HG03064 (cell line): ENCODE data around the gene REEP2.
A peak's percentile ranks its signal among the peaks of the same experiment; 100 is the strongest.

ENCODE experiments used
- ATAC-seq: cut with Tn5 transposase; IDR thresholded peaks from one replicate; pipeline ENCODE4 v1.9.1; 2021; ENCODE audit warnings: low read depth; ENCODE audit not compliant: unreplicated experiment

Gene REEP2

DNA sequence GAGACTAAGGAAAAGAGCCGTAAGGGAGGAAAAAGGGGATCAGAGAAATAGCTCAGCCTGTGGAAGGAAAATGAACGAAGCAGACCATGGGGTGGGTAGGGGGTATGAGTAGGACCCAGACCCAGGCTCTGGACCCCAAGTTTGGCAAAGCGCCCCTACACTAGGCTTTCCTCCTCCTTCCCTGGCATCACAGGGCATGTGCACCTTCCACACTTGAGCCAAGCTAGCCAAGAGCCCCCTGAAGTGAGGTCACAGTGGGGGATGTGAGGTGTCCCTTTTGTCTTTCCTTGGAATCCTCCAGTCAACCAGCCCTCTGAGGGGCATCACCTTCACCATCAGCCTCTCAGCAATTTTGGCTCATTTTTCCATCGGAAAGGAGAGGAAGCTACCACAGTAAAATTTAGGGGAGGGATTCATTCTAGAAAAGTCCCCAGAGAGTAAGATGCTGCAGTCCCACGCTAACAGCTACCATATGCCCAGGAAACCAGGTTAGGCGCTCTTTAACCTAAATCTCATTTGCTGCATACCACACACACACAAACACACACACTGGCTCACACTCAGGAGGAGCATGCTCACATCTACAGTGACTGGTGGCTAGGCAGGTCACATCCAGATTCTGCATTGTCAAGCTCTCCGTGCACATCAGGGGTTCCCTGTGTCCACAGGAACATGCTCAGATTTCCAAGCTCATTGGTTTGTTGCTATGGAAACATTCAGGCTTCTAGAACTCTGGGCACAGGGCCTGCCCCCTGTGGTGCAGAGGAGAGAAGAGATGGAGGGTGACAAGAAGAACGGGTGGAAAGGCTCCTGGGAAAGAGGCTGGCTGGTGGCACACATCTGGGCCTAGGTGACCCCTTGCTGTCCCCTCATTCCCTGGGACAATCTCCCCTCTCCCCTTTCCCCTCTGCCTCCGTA is 9.9 kb downstream of the REEP2 start:
- ATAC-seq: no peak

DNA sequence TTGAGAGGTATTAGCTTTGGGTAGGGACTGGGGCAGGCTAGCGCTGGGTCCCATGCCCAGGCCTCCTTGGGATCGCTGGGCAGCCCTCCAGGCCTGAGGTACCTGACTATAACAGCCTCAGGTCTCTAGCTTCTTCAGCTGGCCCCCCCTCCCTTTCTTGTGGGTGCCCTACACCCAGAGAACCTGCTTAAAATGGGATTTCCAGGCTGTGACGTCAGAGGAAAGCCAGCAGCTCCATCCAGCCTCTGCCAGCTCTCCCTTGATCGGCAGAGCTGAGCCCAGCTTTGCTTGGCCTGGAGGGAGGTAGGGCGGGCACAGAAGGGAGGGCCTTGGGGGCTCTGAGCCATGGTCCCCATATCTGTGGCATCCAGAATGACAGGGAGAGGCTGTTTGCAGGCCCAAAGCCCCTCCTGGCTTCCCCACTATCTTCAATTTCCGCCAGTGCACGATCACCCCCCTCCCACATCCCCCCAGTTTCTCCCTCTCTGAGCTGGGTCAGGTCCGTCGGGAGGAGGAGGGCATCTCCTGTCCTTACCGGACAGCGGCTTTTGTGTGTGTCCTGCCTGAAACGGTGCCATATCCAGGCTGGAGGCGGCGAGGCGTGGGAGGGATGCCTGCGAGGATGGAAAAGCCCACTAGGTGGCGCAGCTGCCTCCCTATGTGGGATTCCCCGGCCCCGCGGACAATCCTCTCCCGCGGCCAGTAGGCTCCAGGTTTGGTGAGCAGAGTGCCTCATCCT is 10.8 kb downstream of the REEP2 start:
- no peak for ATAC-seq

DNA sequence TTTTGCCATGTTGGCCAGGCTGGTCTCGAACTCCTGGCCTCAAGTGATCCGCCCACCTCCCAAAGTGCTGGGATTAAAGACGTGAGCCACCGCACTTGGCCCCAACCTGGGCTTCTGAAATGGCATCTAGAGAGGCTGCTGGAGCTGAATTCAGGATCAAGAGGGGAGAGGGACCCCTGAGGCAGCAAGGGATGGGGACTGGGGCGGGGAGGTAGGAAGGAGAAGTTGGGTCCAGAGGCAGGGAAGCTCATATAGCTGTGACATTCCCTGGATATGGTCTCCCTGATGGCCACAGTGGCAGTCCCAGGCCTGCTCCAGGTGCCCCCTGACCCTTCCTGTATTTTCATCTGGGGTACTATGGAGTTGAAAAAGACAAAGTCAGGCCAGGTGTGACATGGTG is 12.1 kb downstream of the REEP2 start:
- ATAC-seq: no peak

DNA sequence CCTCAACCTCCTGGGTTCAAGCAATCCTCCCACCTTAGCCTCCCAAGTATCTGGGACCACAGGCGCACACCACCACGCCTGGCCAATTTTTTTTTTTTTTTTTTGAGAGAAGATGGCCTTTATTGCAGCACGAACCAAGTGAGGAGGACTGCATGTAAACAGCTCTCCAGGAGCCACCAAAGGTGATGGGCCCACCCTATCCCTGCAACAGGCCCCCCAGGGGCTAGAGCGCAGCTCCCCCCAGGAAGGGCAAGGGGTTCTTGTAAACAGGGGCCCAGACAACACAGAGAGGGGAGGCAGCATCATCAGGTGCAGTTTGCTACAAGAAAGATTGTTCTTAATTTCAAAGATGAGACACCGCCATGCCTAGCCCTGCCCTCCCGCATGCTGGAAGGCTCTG is 13.9 kb downstream of the REEP2 start:
- ATAC-seq: no peak

DNA sequence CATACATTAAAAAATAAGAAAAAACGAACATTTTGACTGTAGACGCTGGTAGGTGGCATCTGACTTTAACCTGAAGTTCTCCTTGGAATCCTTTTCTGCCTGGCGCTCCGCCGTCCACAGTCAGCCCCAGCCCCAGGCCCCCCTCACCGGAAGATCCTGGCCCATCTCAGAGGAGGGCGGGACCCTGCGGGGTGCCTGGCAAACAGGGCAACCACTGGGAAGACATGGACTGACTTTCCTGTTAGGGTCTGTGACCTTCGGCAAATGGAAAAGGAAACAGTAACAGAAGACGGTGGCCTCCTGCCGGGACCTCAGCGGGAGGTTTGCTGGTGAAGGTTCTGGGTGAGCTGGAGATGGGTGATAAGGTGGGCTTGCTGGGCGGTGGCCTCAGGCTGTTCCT is 14.7 kb downstream of the REEP2 start:
- no peak for ATAC-seq

DNA sequence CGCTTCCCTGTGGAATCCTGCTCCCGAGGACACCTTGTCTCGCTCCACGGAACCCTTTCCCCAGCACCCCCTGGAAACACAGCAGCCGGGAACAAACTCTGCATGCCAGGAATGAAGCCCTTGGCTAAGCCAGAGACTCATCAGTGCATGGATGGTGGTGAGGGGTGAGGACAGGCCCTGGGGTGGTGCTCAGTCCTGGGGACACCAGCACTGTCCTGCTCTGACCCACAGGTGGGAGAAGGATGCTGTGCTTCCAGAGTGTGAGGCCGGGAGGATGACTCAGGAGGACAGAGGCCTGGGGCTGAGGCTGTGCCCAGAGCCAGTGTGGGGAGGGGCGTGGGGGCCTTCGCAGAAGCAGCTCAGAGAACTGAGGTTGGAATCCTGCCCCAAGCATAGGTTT is 15.3 kb downstream of the REEP2 start:
- ATAC-seq: no peak

DNA sequence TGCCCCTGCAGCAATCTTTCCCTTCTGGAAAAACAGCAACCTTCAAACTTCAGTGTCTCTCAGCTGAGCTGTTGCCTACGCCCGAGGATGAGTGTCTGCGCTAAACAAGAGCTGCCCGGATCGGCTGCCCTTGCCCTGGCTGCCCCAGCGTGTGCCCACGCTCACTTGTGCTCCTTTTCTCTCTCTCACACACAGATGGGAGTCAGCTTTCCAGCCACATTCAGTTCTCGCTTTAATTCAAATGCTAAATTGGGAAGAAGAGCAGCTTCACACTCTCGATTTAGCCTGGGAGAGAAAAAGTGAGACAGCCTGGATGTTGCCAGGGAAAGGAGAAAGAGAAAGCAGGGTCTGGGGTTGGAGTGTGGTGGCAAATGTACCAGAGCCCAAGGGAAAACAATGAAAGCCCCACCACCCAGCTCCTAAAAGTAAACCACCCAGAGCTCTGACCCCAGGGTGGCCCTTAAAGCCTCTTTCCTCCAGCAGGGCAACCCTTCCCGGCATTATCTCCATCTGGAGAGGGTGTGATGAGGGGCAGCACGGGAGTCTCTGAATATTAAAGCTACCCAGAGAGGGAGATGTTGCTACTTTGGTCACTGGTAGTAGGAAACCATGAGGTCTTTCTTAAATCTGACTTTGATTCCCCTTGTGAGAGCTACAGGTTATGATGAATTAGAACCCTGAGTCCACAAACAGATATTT is 16.5 kb downstream of the REEP2 start:
- no peak for ATAC-seq

DNA sequence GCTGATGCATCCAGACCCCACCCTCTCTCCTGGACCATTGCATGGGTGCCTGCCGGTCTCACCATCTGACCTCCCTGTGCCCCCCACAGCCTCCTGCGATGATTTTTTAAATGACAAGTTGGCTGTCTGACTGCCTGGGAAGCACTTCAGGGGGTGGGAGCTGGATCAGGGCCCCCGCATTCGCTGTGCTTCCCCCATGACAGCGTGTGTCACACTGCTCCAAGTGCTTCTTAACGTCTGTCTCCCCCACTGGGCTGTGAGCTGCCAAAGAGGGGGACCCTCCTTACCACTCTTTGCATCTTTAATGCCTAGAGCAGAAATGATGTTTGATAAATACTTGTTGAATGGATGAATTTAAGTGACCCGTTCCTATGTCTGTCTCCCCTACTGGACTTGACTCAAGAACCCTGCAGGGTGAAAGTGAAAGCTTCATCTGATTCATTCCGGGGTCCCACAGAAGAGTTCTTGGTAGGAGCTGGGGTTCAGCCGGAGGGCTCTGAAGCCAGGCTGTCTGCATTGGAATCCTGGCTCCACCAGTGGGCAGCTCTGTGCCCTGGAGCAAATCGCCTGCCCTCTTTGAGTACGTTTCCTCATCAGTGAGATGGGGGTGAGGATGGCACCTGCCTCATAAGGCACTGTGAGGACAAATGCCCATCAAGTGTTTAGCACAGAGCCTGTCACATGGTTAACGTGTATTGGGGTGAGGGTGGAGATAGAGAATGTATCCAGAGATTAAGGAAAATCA is 18.8 kb downstream of the REEP2 start:
- no peak for ATAC-seq

DNA sequence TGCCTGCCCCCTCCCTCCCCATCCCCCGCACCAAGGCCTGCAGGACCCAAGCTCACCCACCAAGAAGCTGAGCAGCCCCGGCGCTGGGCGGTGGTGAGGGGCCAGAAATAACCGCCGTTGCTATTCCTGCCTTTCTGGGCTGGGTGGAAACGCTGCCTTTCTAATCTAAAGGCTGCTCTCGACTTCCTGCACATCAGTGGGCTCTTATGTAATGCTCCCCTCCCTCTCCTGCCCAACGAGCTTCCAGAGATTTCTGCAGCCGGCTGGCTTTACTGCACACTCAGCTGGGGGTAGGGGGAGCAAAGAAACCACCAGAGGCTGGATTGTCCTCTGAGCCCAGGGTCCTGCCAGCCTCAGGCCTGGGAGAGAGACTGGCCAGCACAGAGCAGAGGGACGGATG is 19.5 kb downstream of the REEP2 start:
- no peak for ATAC-seq

DNA sequence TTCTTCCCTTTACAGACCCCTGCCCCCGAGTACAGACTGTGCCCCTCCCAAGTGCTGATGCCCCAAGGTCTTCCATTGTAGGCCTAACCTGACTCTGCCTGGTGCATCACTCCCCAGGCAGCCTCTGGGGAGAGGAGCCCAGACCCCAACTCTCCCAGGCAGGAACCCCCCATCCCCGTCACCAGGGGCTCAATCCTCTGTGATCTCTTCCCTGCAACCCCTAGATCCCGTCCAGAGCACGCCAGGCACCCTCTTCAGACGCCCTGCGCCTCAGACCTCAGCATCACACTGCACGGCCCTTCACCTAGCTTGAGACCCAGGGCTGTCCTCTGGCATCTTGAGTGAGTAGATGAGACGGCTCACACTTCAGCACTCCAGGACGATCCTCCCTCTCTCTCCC is 20.0 kb downstream of the REEP2 start:
- no peak for ATAC-seq

DNA sequence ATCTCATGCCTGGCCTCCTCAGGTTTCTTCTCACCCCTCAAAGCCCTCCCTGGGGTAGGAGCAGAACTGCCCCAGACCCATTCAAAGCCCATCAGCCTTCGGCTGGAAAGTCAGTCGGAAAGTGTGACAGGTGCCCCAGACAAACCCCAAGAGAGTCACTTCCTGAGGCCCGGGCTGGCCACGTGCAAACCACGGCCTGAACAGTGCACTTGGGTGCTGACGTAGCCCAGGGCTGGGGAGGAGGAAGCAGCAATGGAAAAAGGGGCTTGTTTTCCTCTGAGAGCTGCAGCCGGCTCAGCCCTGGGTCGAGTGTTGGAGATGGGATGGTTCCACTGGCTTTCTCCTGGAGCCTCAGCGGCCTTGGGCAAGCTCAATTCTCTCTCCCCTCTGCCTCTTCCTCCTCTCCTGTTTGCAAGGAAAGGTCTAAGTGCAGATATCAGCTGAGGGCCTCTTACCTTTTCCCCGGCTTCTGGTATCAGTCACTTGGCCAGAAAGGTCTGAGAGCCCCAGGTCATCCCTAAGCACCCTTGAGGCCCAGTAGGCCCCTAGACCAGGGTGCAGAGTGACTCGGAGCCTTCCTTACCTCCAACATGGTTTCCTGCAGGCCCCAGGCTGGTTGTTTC is 20.6 kb downstream of the REEP2 start:
- ATAC-seq: no peak

DNA sequence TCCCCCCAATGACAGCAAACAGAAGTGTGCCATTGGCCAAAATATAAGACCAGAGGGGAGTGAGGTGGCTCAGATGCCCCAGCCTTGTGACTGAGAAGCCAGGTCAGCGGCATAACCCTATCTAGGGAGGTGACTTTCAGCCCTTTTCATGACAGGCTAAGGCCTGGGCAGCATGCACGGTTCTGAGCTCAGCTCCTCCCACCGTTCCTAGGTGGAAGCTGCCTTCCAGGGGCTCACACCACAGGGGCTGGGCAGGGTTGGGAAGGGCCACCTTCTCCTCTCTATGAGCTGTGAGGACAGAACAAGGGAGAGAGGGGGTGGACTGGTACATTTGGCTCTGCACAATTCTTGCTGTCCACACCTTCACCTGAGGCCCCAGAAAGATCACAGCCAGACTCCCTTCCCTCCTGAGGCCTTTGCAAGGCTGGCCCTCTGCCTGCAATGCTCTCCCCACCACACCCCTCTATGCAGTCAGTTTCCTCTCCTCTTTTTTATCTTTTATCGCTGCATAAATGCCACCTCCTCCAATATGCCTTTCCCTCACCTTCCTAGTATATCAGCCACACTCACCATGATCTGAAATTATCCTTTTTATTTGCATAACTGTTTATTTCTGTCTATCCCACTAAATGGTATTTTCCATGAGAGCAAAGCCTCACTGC is 21.3 kb downstream of the REEP2 start:
- no peak for ATAC-seq

DNA sequence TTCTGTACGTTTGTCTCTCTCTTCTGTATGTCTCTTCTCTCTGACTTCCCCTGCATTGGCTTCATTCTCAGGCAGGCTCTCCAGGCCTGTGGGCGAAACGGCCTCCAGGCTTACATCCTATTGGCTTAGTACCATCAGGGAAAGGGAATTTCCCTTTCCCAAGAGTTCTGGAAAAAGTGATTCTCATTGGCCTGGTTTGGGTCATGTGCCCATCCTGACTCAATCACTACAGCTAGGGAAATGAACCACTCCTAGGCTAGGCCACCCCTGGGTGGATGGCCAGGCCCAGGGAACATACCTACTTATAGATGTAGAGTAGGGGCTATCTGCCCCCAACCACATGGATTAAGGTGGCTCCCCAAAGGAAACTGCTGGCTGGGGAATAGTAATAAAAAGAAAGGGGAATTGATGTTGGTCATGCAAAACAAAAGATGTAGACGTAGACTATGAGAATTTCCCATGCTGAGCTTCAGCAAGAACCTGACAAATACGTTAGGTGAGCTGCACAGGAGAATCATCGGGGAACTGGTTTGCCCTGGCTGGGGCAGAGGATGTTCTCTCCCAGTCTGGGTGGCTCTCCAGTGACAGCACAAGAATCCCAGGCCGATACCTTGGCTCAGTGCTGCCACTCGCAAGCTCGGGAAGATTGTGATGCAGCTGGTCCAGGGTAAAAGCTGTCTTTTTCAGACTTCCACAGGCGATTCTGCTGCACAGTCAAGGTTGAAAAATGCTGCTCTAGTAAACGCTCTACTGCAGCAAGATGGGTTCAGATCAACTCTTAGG is 22.7 kb downstream of the REEP2 start:
- ATAC-seq: no peak

DNA sequence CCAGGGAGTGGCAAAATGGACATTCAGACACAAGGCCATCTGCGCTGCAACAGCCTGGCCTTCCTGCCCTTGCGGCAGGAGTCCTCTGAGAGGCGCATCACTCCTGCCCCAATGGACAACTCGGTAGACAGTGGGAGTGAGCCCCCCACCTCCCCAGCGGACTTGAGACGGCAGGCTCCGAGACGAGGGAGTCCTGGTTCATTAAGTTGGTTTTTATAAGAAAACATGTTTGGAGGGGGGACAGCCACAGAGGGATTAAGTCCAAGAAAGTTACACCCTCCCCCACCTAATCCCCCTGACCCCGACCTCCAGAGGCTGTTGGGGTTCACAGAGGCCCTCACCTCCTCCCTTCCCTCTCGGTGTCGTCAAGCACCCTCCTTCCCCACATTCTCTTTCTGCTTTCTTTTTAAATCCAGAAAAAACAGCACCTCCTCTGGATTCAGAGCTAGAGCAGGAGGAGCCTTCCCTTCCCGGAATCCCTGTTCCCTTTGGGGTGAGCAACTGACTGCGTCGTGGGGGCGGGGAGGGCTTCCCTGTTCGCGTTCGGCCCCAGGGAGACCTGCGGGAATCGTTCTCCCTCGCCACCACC is 24.7 kb downstream of the REEP2 start:
- ATAC-seq: no peak

DNA sequence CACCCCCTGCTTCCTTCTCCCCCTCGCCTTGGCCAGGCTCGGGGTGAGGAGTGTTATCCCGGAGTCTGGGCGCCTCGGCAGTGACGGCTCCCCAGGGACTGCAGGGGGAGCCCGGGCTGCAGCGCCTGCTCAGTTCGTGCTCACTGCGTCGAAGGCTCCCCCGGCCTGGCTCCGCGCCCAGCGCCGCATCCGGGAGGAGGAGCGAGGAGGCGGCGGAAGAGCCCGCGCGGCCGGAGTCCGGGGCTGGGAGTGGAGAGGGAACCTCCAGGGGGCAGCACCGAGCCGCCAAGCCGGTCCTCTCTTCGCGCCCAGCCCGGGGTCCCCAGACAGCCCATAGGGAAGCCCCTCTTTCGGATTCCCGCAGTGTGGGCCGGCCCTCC is 25.1 kb downstream of the REEP2 start:
- peak; percentile 50 for ATAC-seq

DNA sequence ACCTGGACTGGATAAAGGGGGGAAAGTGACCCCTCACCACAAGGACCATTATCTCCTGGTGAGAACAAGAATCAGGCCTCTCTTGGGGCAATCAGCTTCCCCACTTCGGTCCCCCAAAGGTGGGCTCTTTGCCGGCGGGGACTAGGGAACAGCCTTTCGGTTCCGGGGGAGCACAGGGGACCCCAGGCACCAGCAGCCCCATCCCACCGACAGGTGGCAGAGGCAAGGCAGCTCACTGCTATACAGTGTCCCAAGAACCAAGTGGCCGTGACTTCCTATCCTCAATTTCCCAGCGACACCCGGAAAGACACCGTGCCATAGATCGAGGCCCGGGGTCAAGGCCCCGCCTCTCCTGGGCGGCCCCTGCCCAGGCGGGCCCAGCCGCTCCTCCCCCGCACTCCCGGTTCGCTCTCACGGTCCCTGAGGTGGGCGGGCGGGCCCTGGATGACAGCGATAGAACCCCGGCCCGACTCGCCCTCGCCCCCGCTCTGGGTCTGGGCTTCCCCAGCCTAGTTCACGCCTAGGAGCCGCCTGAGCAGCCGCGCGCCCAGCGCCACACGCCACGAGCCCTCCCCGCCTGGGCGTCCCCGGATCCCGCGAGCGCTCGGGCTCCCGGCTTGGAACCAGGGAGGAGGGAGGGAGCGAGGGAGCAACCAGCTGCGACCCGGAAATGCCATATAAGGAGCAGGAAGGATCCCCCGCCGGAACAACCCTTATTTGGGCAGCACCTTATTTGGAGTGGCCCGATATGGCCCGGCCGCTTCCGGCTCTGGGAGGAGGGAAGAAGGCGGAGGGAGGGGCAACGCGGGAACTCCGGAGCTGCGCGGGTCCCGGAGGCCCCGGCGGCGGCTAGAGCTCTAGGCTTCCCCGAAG is 25.8 kb downstream of the REEP2 start:
- peak; percentile 69 for ATAC-seq

DNA sequence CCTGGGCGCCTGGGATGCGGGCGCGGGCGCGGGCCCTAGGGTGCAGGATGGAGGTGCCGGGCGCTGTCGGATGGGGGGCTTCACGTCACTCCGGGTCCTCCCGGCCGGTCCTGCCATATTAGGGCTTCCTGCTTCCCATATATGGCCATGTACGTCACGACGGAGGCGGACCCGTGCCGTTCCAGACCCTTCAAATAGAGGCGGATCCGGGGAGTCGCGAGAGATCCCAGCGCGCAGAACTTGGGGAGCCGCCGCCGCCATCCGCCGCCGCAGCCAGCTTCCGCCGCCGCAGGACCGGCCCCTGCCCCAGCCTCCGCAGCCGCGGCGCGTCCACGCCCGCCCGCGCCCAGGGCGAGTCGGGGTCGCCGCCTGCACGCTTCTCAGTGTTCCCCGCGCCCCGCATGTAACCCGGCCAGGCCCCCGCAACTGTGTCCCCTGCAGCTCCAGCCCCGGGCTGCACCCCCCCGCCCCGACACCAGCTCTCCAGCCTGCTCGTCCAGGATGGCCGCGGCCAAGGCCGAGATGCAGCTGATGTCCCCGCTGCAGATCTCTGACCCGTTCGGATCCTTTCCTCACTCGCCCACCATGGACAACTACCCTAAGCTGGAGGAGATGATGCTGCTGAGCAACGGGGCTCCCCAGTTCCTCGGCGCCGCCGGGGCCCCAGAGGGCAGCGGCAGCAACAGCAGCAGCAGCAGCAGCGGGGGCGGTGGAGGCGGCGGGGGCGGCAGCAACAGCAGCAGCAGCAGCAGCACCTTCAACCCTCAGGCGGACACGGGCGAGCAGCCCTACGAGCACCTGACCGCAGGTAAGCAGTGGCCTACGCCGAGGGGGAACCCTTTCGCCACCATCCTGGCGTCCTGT is 26.6 kb downstream of the REEP2 start, which contains the start of gene EGR1:
Gene EGR1 (plus strand): TSS at position 219 of the 864 bp plus-strand sequence. CDS start 283 bp downstream, at position 502.
- peak; percentile 56 for ATAC-seq
